ENCODE measurements around the gene MUC5B. TPM values are rescaled to one million over a fixed set of nuclear protein-coding genes. Genes with fewer than 3 reads are reported as not detected.
"Not testable (repeated sequence)": the region's sequence is repeated elsewhere in the genome, so short reads cannot be mapped to it uniquely, and the experiment has no call there.

Gene MUC5B
- total RNA-seq, 1 donor from 2014 or later, result not detected

- FAIRE-seq (no peak), DNase-seq (ENCODE audit: low read depth) (no peak)
- H3K4me1 Mint-ChIP-seq (ENCODE audit: low read depth, unreplicated experiment), result no peaks in the 10 kb centered on the region
- Histone ChIP-seq H3K4me2 (ENCODE audit: low read length) (no peak overlapping the region), H2AFZ (ENCODE audit: low read depth, low read length) (no peak overlapping the region), H3K36me3 (ENCODE audit: insufficient read depth, low read length) (no peaks in the 10 kb centered on the region), H3K4me1 (ENCODE audit: insufficient read depth, low read length) (no peaks in the 10 kb centered on the region), H3K4me3 (ENCODE audit: insufficient read depth, low read depth, low read length) (no peak overlapping the region), H3K9me3 (ENCODE audit: insufficient read depth, low read depth, low read length) (no peaks in the 10 kb centered on the region), H3K9ac (ENCODE audit: low read length) (no peak overlapping the region), H4K20me1 (ENCODE audit: insufficient read depth, low read length) (no peaks in the 10 kb centered on the region), H3K79me2 (ENCODE audit: insufficient read depth, low read length) (no peaks in the 10 kb centered on the region), H3K27me3 (ENCODE audit: insufficient read depth, low read length) (peaks cover 2% of the 10 kb centered on the region), H3K27ac (ENCODE audit: low read depth, low read length) (no peak overlapping the region)
- TF ChIP-seq CTCF (IDR thresholded peaks at IDR 0.05; ENCODE audit: insufficient read depth, low read depth, low read length) (no peak), EZH2 (IDR thresholded peaks at IDR 0.05; ENCODE audit: insufficient read depth, low read length) (no peak)
- no peak overlapping the region for H3K4me3 Mint-ChIP-seq (ENCODE audit: unreplicated experiment)
- peaks cover 7% of the 10 kb centered on the region for H3K27me3 Mint-ChIP-seq (ENCODE audit: low read depth, unreplicated experiment)
- no peak overlapping the region for H3K27ac Mint-ChIP-seq (ENCODE audit: unreplicated experiment)
- H3K9me3 Mint-ChIP-seq (ENCODE audit: unreplicated experiment), result no peaks in the 10 kb centered on the region
- H3K36me3 Mint-ChIP-seq (ENCODE audit: low read depth, unreplicated experiment), result no peaks in the 10 kb centered on the region
Measured at GRCh38 chr11:1181420-1181819, 41.4 kb upstream of the MUC5B start.

GRCh38 chr11:1181853-1182535 lies 40.9 kb upstream of the MUC5B start:
- FAIRE-seq (no peak), DNase-seq (ENCODE audit: low read depth) (no peak)
- TF ChIP-seq EZH2 (IDR thresholded peaks at IDR 0.05; ENCODE audit: insufficient read depth, low read length) (no peak), CTCF (IDR thresholded peaks at IDR 0.05; ENCODE audit: insufficient read depth, low read depth, low read length) (no peak)
- no peaks in the 10 kb centered on the region for H3K36me3 Mint-ChIP-seq (ENCODE audit: low read depth, unreplicated experiment)
- H3K27ac Mint-ChIP-seq (ENCODE audit: unreplicated experiment), result no peak overlapping the region
- Histone ChIP-seq H3K4me3 (ENCODE audit: insufficient read depth, low read depth, low read length) (no peak overlapping the region), H3K36me3 (ENCODE audit: insufficient read depth, low read length) (no peaks in the 10 kb centered on the region), H3K9me3 (ENCODE audit: insufficient read depth, low read depth, low read length) (no peaks in the 10 kb centered on the region), H3K27me3 (ENCODE audit: insufficient read depth, low read length) (peaks cover 2% of the 10 kb centered on the region), H2AFZ (ENCODE audit: low read depth, low read length) (no peak overlapping the region), H3K4me1 (ENCODE audit: insufficient read depth, low read length) (no peaks in the 10 kb centered on the region), H3K4me2 (ENCODE audit: low read length) (no peak overlapping the region), H3K79me2 (ENCODE audit: insufficient read depth, low read length) (no peaks in the 10 kb centered on the region), H3K9ac (ENCODE audit: low read length) (no peak overlapping the region), H4K20me1 (ENCODE audit: insufficient read depth, low read length) (no peaks in the 10 kb centered on the region), H3K27ac (ENCODE audit: low read depth, low read length) (no peak overlapping the region)
- no peaks in the 10 kb centered on the region for H3K4me1 Mint-ChIP-seq (ENCODE audit: low read depth, unreplicated experiment)
- no peaks in the 10 kb centered on the region for H3K9me3 Mint-ChIP-seq (ENCODE audit: unreplicated experiment)
- H3K4me3 Mint-ChIP-seq (ENCODE audit: unreplicated experiment), result no peak overlapping the region
- peaks cover 7% of the 10 kb centered on the region for H3K27me3 Mint-ChIP-seq (ENCODE audit: low read depth, unreplicated experiment)

- H3K4me1 Mint-ChIP-seq (ENCODE audit: low read depth, unreplicated experiment); H3K4me1 ChIP-seq (ENCODE audit: insufficient read depth, low read length); H3K4me3 Mint-ChIP-seq (ENCODE audit: unreplicated experiment); H3K4me3 ChIP-seq (ENCODE audit: insufficient read depth, low read depth, low read length); H4K20me1 ChIP-seq (ENCODE audit: insufficient read depth, low read length); H3K4me2 ChIP-seq (ENCODE audit: low read length); H3K9me3 Mint-ChIP-seq (ENCODE audit: unreplicated experiment); H3K36me3 Mint-ChIP-seq (ENCODE audit: low read depth, unreplicated experiment); H2AFZ ChIP-seq (ENCODE audit: low read depth, low read length); H3K9ac ChIP-seq (ENCODE audit: low read length); FAIRE-seq; H3K27ac ChIP-seq (ENCODE audit: low read depth, low read length); H3K79me2 ChIP-seq (ENCODE audit: insufficient read depth, low read length); H3K27me3 ChIP-seq (ENCODE audit: insufficient read depth, low read length); DNase-seq (ENCODE audit: low read depth); H3K27me3 Mint-ChIP-seq (ENCODE audit: low read depth, unreplicated experiment); H3K9me3 ChIP-seq (ENCODE audit: insufficient read depth, low read depth, low read length); H3K27ac Mint-ChIP-seq (ENCODE audit: unreplicated experiment); H3K36me3 ChIP-seq (ENCODE audit: insufficient read depth, low read length): not testable (repeated sequence)
Measured at GRCh38 chr11:1184139-1184538, 38.7 kb upstream of the MUC5B start.

- H3K36me3 ChIP-seq (ENCODE audit: insufficient read depth, low read length); FAIRE-seq; H3K27ac ChIP-seq (ENCODE audit: low read depth, low read length); H2AFZ ChIP-seq (ENCODE audit: low read depth, low read length); H3K9ac ChIP-seq (ENCODE audit: low read length); H3K9me3 Mint-ChIP-seq (ENCODE audit: unreplicated experiment); H3K9me3 ChIP-seq (ENCODE audit: insufficient read depth, low read depth, low read length); H3K27me3 ChIP-seq (ENCODE audit: insufficient read depth, low read length); DNase-seq (ENCODE audit: low read depth); H3K4me3 Mint-ChIP-seq (ENCODE audit: unreplicated experiment); H3K27ac Mint-ChIP-seq (ENCODE audit: unreplicated experiment); H3K4me2 ChIP-seq (ENCODE audit: low read length); H4K20me1 ChIP-seq (ENCODE audit: insufficient read depth, low read length); H3K79me2 ChIP-seq (ENCODE audit: insufficient read depth, low read length); H3K4me3 ChIP-seq (ENCODE audit: insufficient read depth, low read depth, low read length); H3K4me1 ChIP-seq (ENCODE audit: insufficient read depth, low read length); H3K27me3 Mint-ChIP-seq (ENCODE audit: low read depth, unreplicated experiment); H3K36me3 Mint-ChIP-seq (ENCODE audit: low read depth, unreplicated experiment); H3K4me1 Mint-ChIP-seq (ENCODE audit: low read depth, unreplicated experiment): not testable (repeated sequence)
Measured at GRCh38 chr11:1188451-1189130, 34.3 kb upstream of the MUC5B start.

Measured in astrocyte (in vitro differentiated cells and primary cell).